Endothelial cell of umbilical vein (primary cell): ENCODE measurements around the gene NUP214. TPM values are rescaled to one million over a fixed set of nuclear protein-coding genes. Genes with fewer than 3 reads are reported as not detected.
"Not testable (repeated sequence)": the region's sequence is repeated elsewhere in the genome, so short reads cannot be mapped to it uniquely, and the experiment has no call there.

Experiments used
- BruUV-seq: library from RNA; stranded (reverse); fragments of 400-500 nt; replicated peaks from 2 replicates; lab custom pipeline; 2021; lab: Mats Ljungman, UMichigan
- CTCF ChIA-PET: fragments of 300-600, 350-600 bp; sonication (Branson Sonifier 250); formaldehyde crosslinking; loops from one replicate; lab custom pipeline; 2021; ENCODE audit warnings: antibody characterized with exemption, inconsistent platforms; lab: Charles Lee
- POLR2A ChIA-PET: fragments of 300-600, 350-600 bp; sonication (Branson Sonifier 250); formaldehyde crosslinking; loops from one replicate; lab custom pipeline; 2021; ENCODE audit warnings: antibody characterized with exemption, inconsistent platforms; lab: Charles Lee
- DNase-seq: peaks from one replicate; pipeline ENCODE4 v3.0.0-alpha.2; 2011; ENCODE audit warnings: low read depth, low spot score
- FAIRE-seq: peaks from 2 replicates; lab custom pipeline; 2011; peaks lifted over from hg19 to GRCh38; lab: Jason Lieb, UNC
- H2AFZ ChIP-seq: 2 replicates; pipeline ENCODE4 v1.6.0; 2012; ENCODE audit warnings: low read depth, low read length, control low read depth, inconsistent platforms
- H3K27ac ChIP-seq: 2 replicates; pipeline ENCODE4 v1.5.1; 2011; ENCODE audit warnings: low read depth, mild to moderate bottlenecking, control low read depth, low read length, moderate library complexity; ENCODE audit not compliant: insufficient read depth
- H3K27me3 ChIP-seq, 2 experiments: 2 replicates each; pipeline versions ENCODE4 v1.6.0 to v1.6.1; 2011; ENCODE audit warnings: low read length in 2 of 2, mixed read lengths in 1 of 2; ENCODE audit not compliant: control insufficient read depth in 2 of 2, insufficient read depth in 2 of 2
- H3K36me3 ChIP-seq, 2 experiments: 2 replicates in 1 of 2; 3 replicates in 1 of 2; pipeline ENCODE4 v1.5.1; 2011; ENCODE audit warnings: low read length in 2 of 2, mild to moderate bottlenecking in 1 of 2, moderate library complexity in 1 of 2; ENCODE audit not compliant: control insufficient read depth in 2 of 2, insufficient read depth in 2 of 2; ENCODE audit errors: extremely low read depth in 1 of 2
- H3K4me1 ChIP-seq: 3 replicates; pipeline ENCODE4 v1.5.1; 2011; ENCODE audit warnings: mild to moderate bottlenecking, low read length; ENCODE audit not compliant: control insufficient read depth, insufficient read depth; ENCODE audit errors: extremely low read depth
- H3K4me2 ChIP-seq: 2 replicates; pipeline ENCODE4 v1.6.1; 2011; ENCODE audit warnings: low read length, control low read depth, mixed read lengths; ENCODE audit not compliant: insufficient read depth
- H3K4me3 ChIP-seq, 3 experiments: fragments of 200-600 bp in 1 of 3; sonication (generic), shearing (Covaris generic) in 1 of 3; replicated peaks in 1 of 3; 2 replicates each; pipeline ENCODE4 v1.5.1; 2011 to 2016; ENCODE audit warnings: control low read depth in 3 of 3, low read length in 3 of 3, mild to moderate bottlenecking in 2 of 3, inconsistent platforms in 1 of 3, low read depth in 1 of 3, moderate library complexity in 1 of 3; ENCODE audit not compliant: insufficient read depth in 1 of 3
- H3K79me2 ChIP-seq: 2 replicates; pipeline ENCODE4 v1.6.0; 2012; ENCODE audit warnings: low read length, inconsistent platforms; ENCODE audit not compliant: control insufficient read depth, insufficient read depth
- H3K9ac ChIP-seq: replicated peaks from 2 replicates; pipeline ENCODE3; 2011; ENCODE audit warnings: low read length, control low read depth; ENCODE audit not compliant: insufficient read depth; ENCODE audit errors: extremely low read depth
- H3K9me1 ChIP-seq: replicated peaks from 3 replicates; pipeline ENCODE4 v1.6.0; 2011; ENCODE audit warnings: mild to moderate bottlenecking, low read length; ENCODE audit not compliant: control insufficient read depth, insufficient read depth; ENCODE audit errors: extremely low read depth
- H3K9me3 ChIP-seq: replicated peaks from 2 replicates; pipeline ENCODE4 v1.5.1; 2012; ENCODE audit warnings: low read length, inconsistent platforms; ENCODE audit not compliant: control insufficient read depth, insufficient read depth
- H4K20me1 ChIP-seq: replicated peaks from 2 replicates; pipeline ENCODE3; 2011; ENCODE audit warnings: mild to moderate bottlenecking, low read length; ENCODE audit not compliant: control insufficient read depth, insufficient read depth; ENCODE audit errors: extremely low read depth
- CTCF ChIP-seq, 2 donors: IDR thresholded peaks; 1 replicate in 1 of 2; 2 replicates in 1 of 2; pipeline ENCODE4 v1.5.1; 2011; ENCODE audit warnings: low read length in 2 of 2, mild to moderate bottlenecking in 2 of 2, moderate library complexity in 2 of 2, control low read depth in 1 of 2, inconsistent platforms in 1 of 2, low read depth in 1 of 2; ENCODE audit not compliant: insufficient read depth in 1 of 2; ENCODE audit errors: extremely low read depth in 1 of 2
- MYC ChIP-seq: IDR thresholded peaks from one replicate; pipeline ENCODE4 v1.6.1; 2011; ENCODE audit warnings: mild to moderate bottlenecking, low read depth, low read length
- dilution Hi-C: fragments of 300-500 bp; cut with MboI; formaldehyde crosslinking; loops from one replicate; pipeline ENCODE4 v1.15.0; 2019; ENCODE audit warnings: low sequenced_read_pairs; ENCODE audit not compliant: extremely low pct_ligation_motif_present
- intact Hi-C: fragments of 100-400 bp; cut with micrococcal nuclease; formaldehyde crosslinking; loops from one replicate; pipeline ENCODE4 v1.10.0; 2022
- polyA plus RNA-seq, 4 experiments: library from polyadenylated mRNA; depleted of rRNA in 3 of 4; stranded (reverse) in 3 of 4; unstranded in 1 of 4; fragments of >200 nt; gene quantifications; 2 replicates each; pipeline versions ENCODE4 v1.2.1 to v1.2.3, GENCODE V29; 2011 to 2012; ENCODE audit warnings: missing spikeins in 1 of 4
- total RNA-seq: library from RNA; stranded (reverse); gene quantifications from 2 replicates; pipeline ENCODE4 v1.2.3, GENCODE V29; 2021

The NUP214 gene
- total and polyA plus RNA-seq, 2 donors (not counting 3 experiments of a cell fraction or from before 2014, with no cell fraction given), result 28.7 to 65.9 TPM

- Histone ChIP-seq H3K9ac (no peak overlapping the region), H3K27me3 (no peaks in the 10 kb centered on the region), H4K20me1 (no peaks in the 10 kb centered on the region), H3K36me3 (no peaks in the 10 kb centered on the region), H3K4me3 (no peak overlapping the region), H3K4me2 (no peak overlapping the region), H3K79me2 (no peaks in the 10 kb centered on the region), H3K4me1 (peaks cover 27% of the 10 kb centered on the region), H3K9me1 (no peaks in the 10 kb centered on the region), H3K27ac (no peak overlapping the region), H3K9me3 (no peaks in the 10 kb centered on the region), H2AFZ (no peak overlapping the region)
- POLR2A ChIA-PET, result interaction anchor here (0.6 kb wide), 1 partner anchor 113 kb away, joined by 4 read pairs; no protein-coding TSS in a partner anchor
- FAIRE-seq (no peak), DNase-seq (no peak)
- no TSS peak for BruUV-seq
- no peak for TF ChIP-seq MYC
- TF ChIP-seq CTCF (IDR thresholded peaks at IDR 0.05; ENCODE audit: extremely low read depth in 1 of 2, insufficient read depth in 1 of 2, low read depth in 1 of 2, low read length in 2 of 2), result no peak
- intact Hi-C loops, result no loop called here
- dilution Hi-C loops, result no loop called here
- CTCF ChIA-PET, result no interaction called here
Measured at GRCh38 chr9:131114084-131114535, 11.3 kb upstream of the NUP214 start.

GRCh38 chr9:131115360-131115742, 10.0 kb upstream of the NUP214 start:
- POLR2A ChIA-PET, H3K27ac ChIP-seq, intact Hi-C loops, H2AFZ ChIP-seq, DNase-seq, FAIRE-seq, H3K4me3 ChIP-seq, H3K27me3 ChIP-seq, CTCF ChIA-PET, H3K79me2 ChIP-seq, H3K4me2 ChIP-seq, H4K20me1 ChIP-seq, dilution Hi-C loops, BruUV-seq, H3K9me1 ChIP-seq, H3K9ac ChIP-seq, H3K9me3 ChIP-seq, H3K36me3 ChIP-seq: not testable (repeated sequence)
- H3K4me1 ChIP-seq, result peaks cover 27% of the 10 kb centered on the region
